ENCODE measurements around the gene PTAR1. TPM values are rescaled to one million over a fixed set of nuclear protein-coding genes. Genes with fewer than 3 reads are reported as not detected.
"Not testable (repeated sequence)": the region's sequence is repeated elsewhere in the genome, so short reads cannot be mapped to it uniquely, and the experiment has no call there.

PTAR1 gene, protein sequence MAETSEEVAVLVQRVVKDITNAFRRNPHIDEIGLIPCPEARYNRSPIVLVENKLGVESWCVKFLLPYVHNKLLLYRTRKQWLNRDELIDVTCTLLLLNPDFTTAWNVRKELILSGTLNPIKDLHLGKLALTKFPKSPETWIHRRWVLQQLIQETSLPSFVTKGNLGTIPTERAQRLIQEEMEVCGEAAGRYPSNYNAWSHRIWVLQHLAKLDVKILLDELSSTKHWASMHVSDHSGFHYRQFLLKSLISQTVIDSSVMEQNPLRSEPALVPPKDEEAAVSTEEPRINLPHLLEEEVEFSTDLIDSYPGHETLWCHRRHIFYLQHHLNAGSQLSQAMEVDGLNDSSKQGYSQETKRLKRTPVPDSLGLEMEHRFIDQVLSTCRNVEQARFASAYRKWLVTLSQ
- 10 to 100 TPM; 27.8 to 52.3 (median 47.8) TPM for total RNA-seq

DNA sequence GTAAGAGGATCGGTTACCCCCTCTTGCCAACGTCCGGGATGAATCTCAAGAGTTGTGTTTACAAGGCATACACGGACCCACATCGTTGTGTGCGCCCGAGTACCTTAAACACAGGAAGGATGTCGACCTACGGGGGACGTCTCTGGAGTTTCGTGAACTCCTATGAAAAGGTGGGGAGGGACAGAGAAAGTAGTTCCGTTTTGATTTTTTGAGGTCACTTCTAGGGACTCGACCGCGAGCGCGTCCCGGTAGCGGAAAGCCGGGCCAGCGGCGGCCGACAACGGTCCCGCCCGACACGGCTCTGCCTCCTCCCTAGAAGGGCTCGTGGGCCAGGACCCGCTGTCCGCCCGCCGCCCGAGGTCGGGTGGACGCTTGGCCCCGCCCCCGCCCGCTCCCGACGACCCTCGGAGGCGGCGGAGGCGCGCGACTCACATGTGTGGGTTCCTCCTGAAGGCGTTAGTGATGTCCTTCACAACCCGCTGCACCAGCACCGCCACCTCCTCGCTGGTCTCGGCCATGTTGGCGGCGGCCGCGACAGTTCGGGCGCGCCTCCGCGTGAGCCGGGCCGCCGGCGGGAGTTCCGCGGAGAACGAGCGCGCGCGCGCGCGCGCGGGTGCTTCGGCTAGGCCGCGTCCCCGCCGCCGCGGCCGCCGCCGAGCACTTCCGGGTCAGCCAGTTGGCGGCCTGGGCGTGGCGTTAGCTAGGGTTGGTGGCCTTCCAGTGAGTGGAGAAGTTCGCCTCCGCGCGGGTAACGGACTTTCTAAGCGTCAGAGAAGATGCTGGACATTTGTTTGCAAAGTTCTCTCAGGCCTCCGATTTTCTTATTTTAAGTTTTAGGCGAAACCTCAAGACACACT is at the start of gene PTAR1:
Gene PTAR1 (minus strand): TSS at position 591 of the 857 bp plus-strand sequence. CDS start 73 bp downstream, at position 518.
- H3K4me3 ChIP-seq (ENCODE audit: low read depth, poor library complexity, severe bottlenecking): peak within 1 kb of the TSS; percentile 79
- no peak for TF ChIP-seq POLR2A (IDR thresholded peaks at IDR 0.05)
- TF ChIP-seq, protein P1, sequence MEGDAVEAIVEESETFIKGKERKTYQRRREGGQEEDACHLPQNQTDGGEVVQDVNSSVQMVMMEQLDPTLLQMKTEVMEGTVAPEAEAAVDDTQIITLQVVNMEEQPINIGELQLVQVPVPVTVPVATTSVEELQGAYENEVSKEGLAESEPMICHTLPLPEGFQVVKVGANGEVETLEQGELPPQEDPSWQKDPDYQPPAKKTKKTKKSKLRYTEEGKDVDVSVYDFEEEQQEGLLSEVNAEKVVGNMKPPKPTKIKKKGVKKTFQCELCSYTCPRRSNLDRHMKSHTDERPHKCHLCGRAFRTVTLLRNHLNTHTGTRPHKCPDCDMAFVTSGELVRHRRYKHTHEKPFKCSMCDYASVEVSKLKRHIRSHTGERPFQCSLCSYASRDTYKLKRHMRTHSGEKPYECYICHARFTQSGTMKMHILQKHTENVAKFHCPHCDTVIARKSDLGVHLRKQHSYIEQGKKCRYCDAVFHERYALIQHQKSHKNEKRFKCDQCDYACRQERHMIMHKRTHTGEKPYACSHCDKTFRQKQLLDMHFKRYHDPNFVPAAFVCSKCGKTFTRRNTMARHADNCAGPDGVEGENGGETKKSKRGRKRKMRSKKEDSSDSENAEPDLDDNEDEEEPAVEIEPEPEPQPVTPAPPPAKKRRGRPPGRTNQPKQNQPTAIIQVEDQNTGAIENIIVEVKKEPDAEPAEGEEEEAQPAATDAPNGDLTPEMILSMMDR (IDR thresholded peaks at IDR 0.05): no peak
- intact Hi-C loops (cut with DNase I; ENCODE audit: low total_unique reads): loop anchor here (10.0 kb wide), 1 partner anchor 85 kb away; the partner anchor contains the start of gene APBA1
- peak; percentile 89 to 98 for DNase-seq (ENCODE audit: low spot score in 2 of 2)
- WGBS, 2 donors: 0 to 1% methylated on average over 48 to 71 of the region's 98 CpGs

GRCh38 chr9:69809304-69809863 is 49.6 kb upstream of the PTAR1 start:
- 75 to 82% methylated on average over 8 of the region's 8 CpGs for WGBS, 2 donors
- intact Hi-C loops (cut with DNase I; ENCODE audit: low total_unique reads): no loop called here
- DNase-seq (ENCODE audit: low spot score in 2 of 2): no peak
- TF ChIP-seq, protein P1 (IDR thresholded peaks at IDR 0.05): no peak
- TF ChIP-seq POLR2A (IDR thresholded peaks at IDR 0.05): no peak
- no peak overlapping the region for H3K4me3 ChIP-seq (ENCODE audit: low read depth, poor library complexity, severe bottlenecking)

DNA sequence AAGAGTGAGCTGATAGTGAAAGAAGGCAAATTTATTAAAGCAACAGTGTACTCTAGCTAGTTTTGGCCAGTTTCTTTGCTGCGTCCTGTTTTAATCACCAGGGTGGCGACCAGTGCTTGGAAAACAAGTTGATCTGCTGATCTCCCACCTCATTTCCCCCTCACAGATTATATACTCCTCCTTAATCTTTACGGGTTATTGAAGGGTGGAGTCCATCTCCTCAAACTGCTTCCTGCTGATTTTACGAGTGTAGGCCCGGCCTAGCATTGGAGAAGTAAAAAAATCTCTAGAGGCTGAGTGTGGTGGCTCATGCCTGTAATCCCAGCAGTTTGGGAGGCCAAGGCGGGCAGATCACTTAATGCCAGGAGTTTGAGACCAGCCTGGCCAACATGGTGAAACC is 46.8 kb upstream of the PTAR1 start:
- DNase-seq (ENCODE audit: low spot score in 2 of 2): no peak
- intact Hi-C loops (cut with DNase I; ENCODE audit: low total_unique reads): no loop called here
- no peak overlapping the region for H3K4me3 ChIP-seq (ENCODE audit: low read depth, poor library complexity, severe bottlenecking)
- no peak for TF ChIP-seq POLR2A (IDR thresholded peaks at IDR 0.05)
- TF ChIP-seq, protein P1 (IDR thresholded peaks at IDR 0.05): no peak
- 39 to 48% methylated on average over 6 of the region's 6 CpGs for WGBS, 2 donors

DNA sequence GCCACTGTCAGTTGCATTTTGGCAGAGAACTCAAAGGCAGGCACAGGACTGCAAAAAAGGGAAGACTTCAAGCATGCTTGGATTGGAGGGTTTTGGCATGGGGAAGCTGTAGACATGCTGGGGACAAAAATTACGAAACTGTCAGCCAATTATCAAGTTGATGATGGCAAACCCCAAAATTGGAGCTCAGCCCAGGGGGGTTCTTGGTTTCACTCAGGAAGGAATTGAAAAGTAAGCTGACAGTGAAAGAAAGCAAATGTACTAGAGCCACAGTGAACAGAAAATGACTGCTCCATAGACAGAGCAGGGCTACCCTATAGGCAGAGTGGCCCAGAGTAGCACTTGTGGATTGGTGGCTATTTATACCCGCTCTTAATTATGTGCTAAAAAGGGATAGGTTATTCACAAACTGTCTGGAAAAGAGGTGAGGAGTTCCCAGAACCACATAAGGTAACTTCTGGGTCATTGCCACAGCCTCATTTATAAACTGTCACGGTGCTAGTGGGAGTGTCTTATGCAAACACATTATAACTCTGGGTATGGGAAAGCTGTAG is 46.2 kb upstream of the PTAR1 start:
- TF ChIP-seq POLR2A (IDR thresholded peaks at IDR 0.05): no peak
- TF ChIP-seq, protein P1 (IDR thresholded peaks at IDR 0.05): no peak
- H3K4me3 ChIP-seq (ENCODE audit: low read depth, poor library complexity, severe bottlenecking): no peak overlapping the region
- intact Hi-C loops (cut with DNase I; ENCODE audit: low total_unique reads): no loop called here
- DNase-seq (ENCODE audit: low spot score in 2 of 2): peak in 1 of 2 donors; percentile 36
- 37 to 47% methylated on average over 3 of the region's 3 CpGs for WGBS, 2 donors

- 91% methylated on average over 2 of the region's 2 CpGs for WGBS, 2 donors
- intact Hi-C loops (cut with DNase I; ENCODE audit: low total_unique reads): no loop called here
- no peak for TF ChIP-seq POLR2A (IDR thresholded peaks at IDR 0.05)
- TF ChIP-seq, protein P1 (IDR thresholded peaks at IDR 0.05): no peak
- DNase-seq (ENCODE audit: low spot score in 2 of 2): no peak
- H3K4me3 ChIP-seq (ENCODE audit: low read depth, poor library complexity, severe bottlenecking): no peak overlapping the region
These were observed 42.2 kb upstream of the PTAR1 start for GRCh38 chr9:69801989-69802388.

GRCh38 chr9:69800027-69800426 is 40.2 kb upstream of the PTAR1 start:
- DNase-seq (ENCODE audit: low spot score in 2 of 2); intact Hi-C loops (cut with DNase I; ENCODE audit: low total_unique reads): not testable (repeated sequence)
- WGBS, 2 donors: 48 to 68% methylated on average over 5 of the region's 5 CpGs

GRCh38 chr9:69799521-69799920 is 39.7 kb upstream of the PTAR1 start:
- DNase-seq (ENCODE audit: low spot score in 2 of 2); intact Hi-C loops (cut with DNase I; ENCODE audit: low total_unique reads); H3K4me3 ChIP-seq (ENCODE audit: low read depth, poor library complexity, severe bottlenecking): not testable (repeated sequence)
- 90 to 95% methylated on average over 18 of the region's 18 CpGs for WGBS, 2 donors

More at GRCh38 chr9:69800027-69800426, 40.2 kb upstream of the PTAR1 start:
- not testable (repeated sequence) for H3K4me3 ChIP-seq (ENCODE audit: low read depth, poor library complexity, severe bottlenecking)

Data from lower leg skin (tissue), 4 donors.